ENCODE measurements around the gene CPLX1. TPM values are rescaled to one million over a fixed set of nuclear protein-coding genes. Genes with fewer than 3 reads are reported as not detected.

CPLX1 gene
- total RNA-seq, 4 donors from 2014 or later, result 0.38 to 0.44 TPM; not detected in 2

DNA sequence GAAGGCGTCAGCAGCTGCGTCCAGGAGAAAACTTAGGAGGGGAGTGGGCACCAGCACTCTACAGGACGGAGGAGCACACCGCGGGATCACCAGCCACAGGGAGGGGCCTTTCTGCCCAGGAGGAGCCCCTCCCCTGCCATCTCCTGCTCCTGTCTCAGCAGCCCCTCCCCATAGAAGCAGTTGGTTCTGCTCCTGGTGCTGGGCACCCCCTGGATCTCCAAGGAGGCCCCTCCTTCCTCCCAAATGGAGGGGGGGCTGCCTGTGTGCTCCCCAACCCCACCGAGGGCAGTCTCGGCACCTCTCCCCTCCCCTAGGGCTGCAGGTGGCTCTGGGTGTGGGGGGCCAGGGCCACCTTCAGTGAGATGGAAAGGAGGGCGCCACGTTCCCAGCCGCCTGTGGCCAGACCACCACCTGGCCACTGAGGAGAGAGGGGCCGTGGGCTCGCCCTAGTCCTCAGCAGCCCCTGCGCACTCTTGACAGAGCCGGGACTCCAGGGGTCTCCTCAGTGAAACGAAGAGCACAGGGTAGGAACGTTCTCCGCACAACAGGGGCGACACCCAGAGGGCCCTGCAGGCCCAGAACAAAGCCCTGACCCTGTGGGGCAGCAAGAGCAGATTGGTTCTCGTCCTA is 37.8 kb downstream of the CPLX1 start:
- TF ChIP-seq, protein P1, sequence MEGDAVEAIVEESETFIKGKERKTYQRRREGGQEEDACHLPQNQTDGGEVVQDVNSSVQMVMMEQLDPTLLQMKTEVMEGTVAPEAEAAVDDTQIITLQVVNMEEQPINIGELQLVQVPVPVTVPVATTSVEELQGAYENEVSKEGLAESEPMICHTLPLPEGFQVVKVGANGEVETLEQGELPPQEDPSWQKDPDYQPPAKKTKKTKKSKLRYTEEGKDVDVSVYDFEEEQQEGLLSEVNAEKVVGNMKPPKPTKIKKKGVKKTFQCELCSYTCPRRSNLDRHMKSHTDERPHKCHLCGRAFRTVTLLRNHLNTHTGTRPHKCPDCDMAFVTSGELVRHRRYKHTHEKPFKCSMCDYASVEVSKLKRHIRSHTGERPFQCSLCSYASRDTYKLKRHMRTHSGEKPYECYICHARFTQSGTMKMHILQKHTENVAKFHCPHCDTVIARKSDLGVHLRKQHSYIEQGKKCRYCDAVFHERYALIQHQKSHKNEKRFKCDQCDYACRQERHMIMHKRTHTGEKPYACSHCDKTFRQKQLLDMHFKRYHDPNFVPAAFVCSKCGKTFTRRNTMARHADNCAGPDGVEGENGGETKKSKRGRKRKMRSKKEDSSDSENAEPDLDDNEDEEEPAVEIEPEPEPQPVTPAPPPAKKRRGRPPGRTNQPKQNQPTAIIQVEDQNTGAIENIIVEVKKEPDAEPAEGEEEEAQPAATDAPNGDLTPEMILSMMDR (IDR thresholded peaks at IDR 0.05), result no peak
- TF ChIP-seq EP300 (IDR thresholded peaks at IDR 0.05), result no peak
- TF ChIP-seq POLR2AphosphoS5 (IDR thresholded peaks at IDR 0.05), result no peak
- no peak for TF ChIP-seq POLR2A (IDR thresholded peaks at IDR 0.05)
- Histone ChIP-seq H3K4me3 (no peak overlapping the region), H3K9me3 (no peaks in the 10 kb centered on the region), H3K36me3 (no peaks in the 10 kb centered on the region), H3K27ac (no peak overlapping the region), H3K4me1 (peaks cover 54% of the 10 kb centered on the region), H3K27me3 (peaks cover 72% of the 10 kb centered on the region)
- 88% methylated on average over 8 of the region's 19 CpGs for WGBS
- no peak for DNase-seq (ENCODE audit: low spot score in 2 of 2)

DNA sequence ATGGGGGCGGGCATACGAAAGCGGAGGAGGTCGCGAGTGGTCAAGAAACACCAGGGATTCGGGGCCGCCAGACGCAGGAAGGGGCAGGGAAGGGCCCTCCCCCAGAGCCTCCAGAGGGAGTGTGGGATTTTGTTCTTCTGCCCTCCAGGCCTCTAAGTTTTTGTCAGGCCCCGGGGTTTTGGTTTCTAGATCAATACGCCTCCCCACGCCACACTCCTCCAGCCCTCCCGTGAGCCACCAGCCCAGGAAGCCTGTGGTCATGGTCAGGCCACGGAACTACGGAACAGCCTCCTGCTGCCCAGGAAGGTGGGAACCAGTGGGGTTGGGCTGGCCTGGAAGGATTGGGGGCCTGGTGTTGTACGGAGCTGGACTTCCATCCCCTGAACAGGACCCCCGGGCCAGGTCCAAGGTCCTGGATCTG is 38.4 kb downstream of the CPLX1 start:
- Histone ChIP-seq H3K4me3 (no peak overlapping the region), H3K4me1 (peaks cover 53% of the 10 kb centered on the region), H3K27ac (no peak overlapping the region), H3K9me3 (no peaks in the 10 kb centered on the region), H3K27me3 (peaks cover 66% of the 10 kb centered on the region), H3K36me3 (no peaks in the 10 kb centered on the region)
- TF ChIP-seq, protein P1 (IDR thresholded peaks at IDR 0.05), result no peak
- TF ChIP-seq POLR2AphosphoS5 (IDR thresholded peaks at IDR 0.05) (no peak), EP300 (IDR thresholded peaks at IDR 0.05) (no peak), POLR2A (IDR thresholded peaks at IDR 0.05) (no peak)
- 73% methylated on average over 11 of the region's 16 CpGs for WGBS
- DNase-seq (ENCODE audit: low spot score in 2 of 2), result no peak

DNA sequence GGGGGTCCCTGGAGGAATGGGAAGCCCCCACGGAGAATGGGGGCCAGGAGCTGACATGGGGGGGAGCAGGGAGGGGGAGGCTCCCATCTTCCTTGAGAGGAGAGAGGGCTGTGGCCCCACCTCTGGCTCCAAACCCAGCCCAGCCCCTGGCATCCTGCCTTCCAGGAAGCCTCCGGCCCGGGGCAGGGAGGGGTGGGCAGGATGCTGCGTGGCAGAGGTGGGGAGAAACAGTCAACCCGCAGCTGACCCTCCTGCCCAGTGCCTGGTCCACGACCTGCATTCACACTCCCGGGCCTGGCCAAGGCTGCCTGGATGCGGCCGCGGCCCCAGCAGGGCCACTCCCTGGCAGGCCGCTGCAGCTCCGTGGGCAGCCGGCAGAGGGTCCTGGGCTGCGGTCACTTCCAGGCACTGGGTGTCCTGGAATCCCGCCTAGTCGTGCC is 39.0 kb downstream of the CPLX1 start:
- Histone ChIP-seq H3K27ac (peak overlapping the region; percentile 57), H3K27me3 (peaks cover 59% of the 10 kb centered on the region), H3K9me3 (no peaks in the 10 kb centered on the region), H3K36me3 (no peaks in the 10 kb centered on the region), H3K4me1 (peaks cover 52% of the 10 kb centered on the region), H3K4me3 (peak overlapping the region; percentile 41)
- peak in 1 of 2 donors; percentile 65 for DNase-seq (ENCODE audit: low spot score in 2 of 2)
- no peak for TF ChIP-seq EP300 (IDR thresholded peaks at IDR 0.05)
- TF ChIP-seq, protein P1 (IDR thresholded peaks at IDR 0.05), result peak in 1 of 2 donors; percentile 12
- TF ChIP-seq POLR2A (IDR thresholded peaks at IDR 0.05), result no peak
- WGBS, result no CpG with 5 or more reads among the region's 16 CpGs

DNA sequence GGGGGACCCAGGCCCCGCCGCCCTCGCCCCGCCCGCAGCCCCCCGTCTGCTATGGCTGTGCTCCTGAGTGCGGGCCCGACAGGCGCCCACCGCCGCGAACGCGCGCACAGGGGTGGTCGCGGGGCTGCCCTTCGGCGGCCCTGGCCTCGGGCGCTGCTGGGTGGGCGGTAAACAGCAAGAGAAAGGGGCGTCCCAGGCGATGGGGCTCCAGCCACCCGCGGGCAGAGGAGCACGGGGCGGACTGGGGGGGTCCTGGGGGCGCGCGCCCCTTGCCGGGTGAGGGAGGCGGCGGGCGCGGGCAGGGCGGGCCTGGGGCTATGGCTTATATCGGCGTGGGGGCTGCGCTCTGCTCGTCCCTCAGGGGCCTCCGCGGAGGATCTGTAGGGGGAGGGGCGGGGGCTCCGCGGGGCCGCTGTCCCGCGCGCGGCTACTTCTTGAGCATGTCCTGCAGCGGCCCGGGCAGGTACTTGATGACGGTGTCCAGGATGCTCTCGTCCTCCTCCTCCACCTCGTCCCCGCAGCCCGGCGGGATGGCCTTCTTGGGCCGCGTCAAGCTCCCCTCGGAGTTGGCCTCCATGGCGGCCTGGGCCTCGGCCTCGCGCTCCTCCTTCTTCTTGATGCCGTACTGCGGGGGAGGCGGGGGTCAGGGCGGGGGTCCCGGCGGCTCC is 39.7 kb downstream of the CPLX1 start:
- Histone ChIP-seq H3K4me1 (peaks cover 49% of the 10 kb centered on the region), H3K9me3 (no peaks in the 10 kb centered on the region), H3K27ac (peak overlapping the region; percentile 57), H3K36me3 (no peaks in the 10 kb centered on the region), H3K4me3 (peak overlapping the region; percentile 41), H3K27me3 (peaks cover 52% of the 10 kb centered on the region)
- WGBS, result 2% methylated on average over 20 of the region's 72 CpGs
- DNase-seq (ENCODE audit: low spot score in 2 of 2), result peak in 1 of 2 donors; percentile 65
- TF ChIP-seq POLR2A (IDR thresholded peaks at IDR 0.05), result no peak
- no peak for TF ChIP-seq POLR2AphosphoS5 (IDR thresholded peaks at IDR 0.05)
- TF ChIP-seq, protein P1 (IDR thresholded peaks at IDR 0.05), result no peak

DNA sequence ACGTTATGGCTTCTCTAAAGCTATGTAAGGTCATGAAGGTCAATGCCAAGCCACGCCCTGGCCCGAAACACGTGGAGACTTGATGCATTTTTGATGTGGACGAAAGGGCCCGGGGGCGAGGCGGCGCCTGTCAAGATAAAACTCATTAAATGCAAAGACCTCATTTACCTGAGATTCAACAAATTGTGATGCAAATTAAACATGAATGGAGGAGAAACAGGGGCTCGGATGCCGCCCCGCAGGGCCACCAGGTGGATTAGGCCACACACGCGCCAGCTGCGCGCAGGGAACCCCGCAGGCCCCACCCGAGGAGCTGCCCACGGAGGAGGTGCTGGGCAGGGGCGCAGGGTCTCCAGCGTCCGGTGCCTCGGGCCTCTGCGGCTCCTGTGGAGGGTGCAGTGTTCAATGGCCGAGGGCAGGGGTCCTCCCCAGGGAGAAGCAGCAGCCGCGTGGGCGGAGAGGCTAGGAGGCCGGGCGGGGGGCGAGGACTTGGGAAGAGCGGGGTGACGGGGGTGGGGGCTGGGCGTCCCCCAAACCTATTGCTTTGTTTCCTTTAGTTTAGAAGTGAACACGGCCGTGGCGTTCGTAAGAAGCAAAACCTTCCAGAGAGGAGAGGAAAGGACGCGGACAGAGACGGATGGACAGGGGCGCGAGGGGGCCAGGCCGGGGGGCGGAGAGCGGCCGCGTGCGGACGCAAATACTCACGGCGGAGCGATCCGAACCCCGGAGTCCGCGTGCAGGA is 40.4 kb downstream of the CPLX1 start:
- no peak for TF ChIP-seq POLR2A (IDR thresholded peaks at IDR 0.05)
- TF ChIP-seq, protein P1 (IDR thresholded peaks at IDR 0.05), result no peak
- peaks cover 55% of the 10 kb centered on the region for H3K4me1 ChIP-seq
- no peaks in the 10 kb centered on the region for H3K36me3 ChIP-seq
- H3K4me3 ChIP-seq, result peak overlapping the region; percentile 41
- 27% methylated on average over 25 of the region's 57 CpGs for WGBS
- DNase-seq (ENCODE audit: low spot score in 2 of 2), result peak in 1 of 2 donors; percentile 62
- H3K27me3 ChIP-seq, result peaks cover 50% of the 10 kb centered on the region
- no peaks in the 10 kb centered on the region for H3K9me3 ChIP-seq
- H3K27ac ChIP-seq, result no peak overlapping the region
